ENCODE data around the gene TNNI3.

The TNNI3 gene

GRCh38 chr19:55146078-55146704 lies 11.3 kb downstream of the TNNI3 start:
- no peak for DNase-seq

GRCh38 chr19:55145232-55145631 lies 12.3 kb downstream of the TNNI3 start:
- no peak for DNase-seq

- no peak for DNase-seq
Observed at GRCh38 chr19:55141696-55142095, 15.8 kb downstream of the TNNI3 start.

GRCh38 chr19:55137915-55138314 lies 19.6 kb downstream of the TNNI3 start:
- DNase-seq: no peak

GRCh38 chr19:55136399-55137102 lies 21.0 kb downstream of the TNNI3 start:
- no peak for DNase-seq

GRCh38 chr19:55134736-55135135 lies 22.8 kb downstream of the TNNI3 start:
- no peak for DNase-seq

- DNase-seq: no peak
Observed at GRCh38 chr19:55133639-55134444, 23.7 kb downstream of the TNNI3 start.

GRCh38 chr19:55132453-55133129 lies 24.9 kb downstream of the TNNI3 start:
- no peak for DNase-seq

GRCh38 chr19:55131421-55131820 lies 26.1 kb downstream of the TNNI3 start:
- DNase-seq: peak; percentile 75

- no peak for DNase-seq
Observed at GRCh38 chr19:55119053-55119452, 38.5 kb downstream of the TNNI3 start.

GRCh38 chr19:55118401-55118991 lies 39.0 kb downstream of the TNNI3 start:
- peak; percentile 25 for DNase-seq

- peak; percentile 99 for DNase-seq
Observed at GRCh38 chr19:55117663-55118391, 39.7 kb downstream of the TNNI3 start.

- no peak for DNase-seq
Observed at GRCh38 chr19:55116859-55117662, 40.5 kb downstream of the TNNI3 start, which contains the start of gene PPP1R12C. TSS of gene PPP1R12C (minus strand) at chr19:55117637. CDS start at chr19:55117543, 94 bp downstream.

- peak; percentile 44 for DNase-seq
Observed at GRCh38 chr19:55116232-55116858, 41.2 kb downstream of the TNNI3 start.

GRCh38 chr19:55115446-55116065 lies 42.0 kb downstream of the TNNI3 start:
- peak; percentile 20 for DNase-seq

GRCh38 chr19:55114566-55115145 lies 42.9 kb downstream of the TNNI3 start:
- no peak for DNase-seq

GRCh38 chr19:55113570-55114039 lies 43.9 kb downstream of the TNNI3 start:
- peak; percentile 79 for DNase-seq

- no peak for DNase-seq
Observed at GRCh38 chr19:55112777-55113569, 44.6 kb downstream of the TNNI3 start.
